Measurements from ENCODE around the gene ZNF784. TPM values are rescaled to one million over a fixed set of nuclear protein-coding genes. Genes with fewer than 3 reads are reported as not detected.
A peak's percentile ranks its signal among the peaks of the same experiment; 100 is the strongest.

The ZNF784 gene
- polyA plus RNA-seq, 2 of the 4 experiments (the other 2 are of a cell fraction): 3.5 to 6.6 TPM

DNA sequence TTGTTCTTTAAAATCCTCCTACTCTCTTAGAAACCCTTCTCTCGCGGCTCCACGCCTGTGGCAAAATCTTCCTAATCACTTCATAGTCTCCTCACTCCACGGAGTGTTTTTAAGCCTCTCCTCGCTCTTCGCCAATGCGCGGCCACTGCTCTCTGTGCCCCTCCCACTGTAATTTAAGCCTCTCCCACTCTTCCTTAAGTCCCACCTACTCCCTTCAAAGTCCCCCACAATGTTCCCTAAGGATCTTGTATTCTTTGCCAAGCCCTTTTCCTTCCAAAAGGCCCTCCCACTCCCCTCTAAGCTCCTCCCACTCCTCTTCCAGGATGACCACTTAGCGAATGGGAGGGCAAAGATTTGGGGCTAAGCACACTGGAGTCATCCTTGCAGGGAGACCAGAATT lies 26.3 kb downstream of the ZNF784 start:
- H3K4me2 ChIP-seq: peak overlapping the region; percentile 43
- TF ChIP-seq CBX2 (IDR thresholded peaks at IDR 0.05; ENCODE audit: borderline replicate concordance, low read depth) (no peak), HEYL (CRISPR knock-in tag; IDR thresholded peaks at IDR 0.05) (no peak), KDM5A (IDR thresholded peaks at IDR 0.05) (no peak), HOXB13 (CRISPR knock-in tag; IDR thresholded peaks at IDR 0.05; ENCODE audit: low read depth) (no peak), HOXA7 (CRISPR knock-in tag; IDR thresholded peaks at IDR 0.05) (no peak), FOXS1 (CRISPR knock-in tag; IDR thresholded peaks at IDR 0.05) (no peak), RARB (CRISPR knock-in tag; IDR thresholded peaks at IDR 0.05) (no peak)
- TF ChIP-seq, protein P1, sequence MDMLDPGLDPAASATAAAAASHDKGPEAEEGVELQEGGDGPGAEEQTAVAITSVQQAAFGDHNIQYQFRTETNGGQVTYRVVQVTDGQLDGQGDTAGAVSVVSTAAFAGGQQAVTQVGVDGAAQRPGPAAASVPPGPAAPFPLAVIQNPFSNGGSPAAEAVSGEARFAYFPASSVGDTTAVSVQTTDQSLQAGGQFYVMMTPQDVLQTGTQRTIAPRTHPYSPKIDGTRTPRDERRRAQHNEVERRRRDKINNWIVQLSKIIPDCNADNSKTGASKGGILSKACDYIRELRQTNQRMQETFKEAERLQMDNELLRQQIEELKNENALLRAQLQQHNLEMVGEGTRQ (IDR thresholded peaks at IDR 0.05): no peak
- 96% methylated on average over 9 of the region's 9 CpGs for WGBS (ENCODE audit: missing lambda C conversion rate)
- no peak overlapping the region for H3K4me3 ChIP-seq
- DNase-seq (ENCODE audit: low read depth in 1 of 2, low spot score in 1 of 2) (no peak), FAIRE-seq (no peak), ATAC-seq (no peak)
- CTCF ChIA-PET: interaction anchor here (0.6 to 16.7 kb wide), 5 partner anchors 9 to 87 kb away, joined by 3 to 348 read pairs (median 3); no protein-coding TSS in a partner anchor
- no peaks in the 10 kb centered on the region for H3K9me3 ChIP-seq
- no peak overlapping the region for H3K27ac ChIP-seq
- POLR2A ChIA-PET: interaction anchor here (1.4 kb wide), 2 partner anchors 81 to 93 kb away, joined by 4 to 7 read pairs; no protein-coding TSS in a partner anchor
- H3K4me1 ChIP-seq: peaks cover 15% of the 10 kb centered on the region

DNA sequence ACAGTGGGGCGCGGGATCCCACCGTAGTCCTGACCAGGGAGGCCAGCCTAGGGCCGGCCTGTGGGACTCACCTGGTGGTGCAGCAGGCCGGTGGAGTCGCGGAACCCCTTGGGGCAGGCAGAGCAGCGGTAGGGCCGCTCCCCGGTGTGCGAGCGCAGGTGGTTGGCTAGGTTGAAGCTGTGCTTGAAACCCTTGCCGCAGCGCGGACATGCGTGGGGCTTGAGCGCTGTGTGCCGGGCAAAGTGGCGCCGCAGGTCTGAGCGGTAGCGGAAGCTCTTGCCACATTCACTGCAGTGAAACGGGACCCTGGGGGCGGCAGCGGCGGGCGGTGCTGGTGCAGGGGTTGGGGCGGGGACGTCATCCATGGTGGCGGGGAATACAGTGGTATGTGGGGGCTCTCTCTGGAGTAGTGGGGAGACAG lies 26.9 kb downstream of the ZNF784 start:
- Histone ChIP-seq H3K27ac (no peak overlapping the region), H3K4me2 (no peak overlapping the region), H3K9me3 (no peaks in the 10 kb centered on the region), H3K4me3 (no peak overlapping the region), H3K4me1 (peaks cover 15% of the 10 kb centered on the region)
- 96% methylated on average over 30 of the region's 30 CpGs for WGBS (ENCODE audit: missing lambda C conversion rate)
- no peak for DNase-seq (ENCODE audit: low read depth in 1 of 2, low spot score in 1 of 2)
- ChIA-PET CTCF (interaction anchor here (0.6 to 16.7 kb wide), 5 partner anchors 9 to 87 kb away, joined by 3 to 348 read pairs (median 3); no protein-coding TSS in a partner anchor), POLR2A (no interaction called here)
- FAIRE-seq: no peak
- ATAC-seq: no peak
- TF ChIP-seq MYC (IDR thresholded peaks at IDR 0.05; ENCODE audit: borderline replicate concordance, low read length): no peak
- no peak for TF ChIP-seq ZFP36 (IDR thresholded peaks at IDR 0.05; ENCODE audit: borderline replicate concordance, partially characterized antibody)
- TF ChIP-seq EHF (CRISPR knock-in tag; IDR thresholded peaks at IDR 0.05): no peak
- TF ChIP-seq RCOR1 (IDR thresholded peaks at IDR 0.05; ENCODE audit: low read depth, low read length): no peak
- TF ChIP-seq SMC3 (IDR thresholded peaks at IDR 0.05): no peak
- TF ChIP-seq, protein P2, sequence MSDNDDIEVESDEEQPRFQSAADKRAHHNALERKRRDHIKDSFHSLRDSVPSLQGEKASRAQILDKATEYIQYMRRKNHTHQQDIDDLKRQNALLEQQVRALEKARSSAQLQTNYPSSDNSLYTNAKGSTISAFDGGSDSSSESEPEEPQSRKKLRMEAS (IDR thresholded peaks at IDR 0.05): no peak
- TF ChIP-seq, protein P1 (IDR thresholded peaks at IDR 0.05): no peak
- TF ChIP-seq, protein P3, sequence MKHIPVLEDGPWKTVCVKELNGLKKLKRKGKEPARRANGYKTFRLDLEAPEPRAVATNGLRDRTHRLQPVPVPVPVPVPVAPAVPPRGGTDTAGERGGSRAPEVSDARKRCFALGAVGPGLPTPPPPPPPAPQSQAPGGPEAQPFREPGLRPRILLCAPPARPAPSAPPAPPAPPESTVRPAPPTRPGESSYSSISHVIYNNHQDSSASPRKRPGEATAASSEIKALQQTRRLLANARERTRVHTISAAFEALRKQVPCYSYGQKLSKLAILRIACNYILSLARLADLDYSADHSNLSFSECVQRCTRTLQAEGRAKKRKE (CRISPR knock-in tag; IDR thresholded peaks at IDR 0.05; ENCODE audit: low read depth): no peak
- no peak for TF ChIP-seq MAFK (IDR thresholded peaks at IDR 0.05; ENCODE audit: partially characterized antibody)
- no peak for TF ChIP-seq NPAS2 (CRISPR knock-in tag; IDR thresholded peaks at IDR 0.05; ENCODE audit: borderline replicate concordance)
- no peak for TF ChIP-seq POLR2A (IDR thresholded peaks at IDR 0.05; ENCODE audit: low read length)
- no peak for TF ChIP-seq PHF8 (IDR thresholded peaks at IDR 0.05; ENCODE audit: borderline replicate concordance, low read depth)
- TF ChIP-seq, protein P4, sequence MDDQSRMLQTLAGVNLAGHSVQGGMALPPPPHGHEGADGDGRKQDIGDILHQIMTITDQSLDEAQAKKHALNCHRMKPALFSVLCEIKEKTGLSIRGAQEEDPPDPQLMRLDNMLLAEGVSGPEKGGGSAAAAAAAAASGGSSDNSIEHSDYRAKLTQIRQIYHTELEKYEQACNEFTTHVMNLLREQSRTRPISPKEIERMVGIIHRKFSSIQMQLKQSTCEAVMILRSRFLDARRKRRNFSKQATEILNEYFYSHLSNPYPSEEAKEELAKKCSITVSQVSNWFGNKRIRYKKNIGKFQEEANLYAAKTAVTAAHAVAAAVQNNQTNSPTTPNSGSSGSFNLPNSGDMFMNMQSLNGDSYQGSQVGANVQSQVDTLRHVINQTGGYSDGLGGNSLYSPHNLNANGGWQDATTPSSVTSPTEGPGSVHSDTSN (IDR thresholded peaks at IDR 0.05): no peak
- TF ChIP-seq RARB (CRISPR knock-in tag; IDR thresholded peaks at IDR 0.05): no peak
- no peak for TF ChIP-seq RAD21 (conservative IDR thresholded peaks at IDR 0.05 in 1 of 2, IDR thresholded peaks at IDR 0.05 in 1 of 2)
- TF ChIP-seq HOXA7 (CRISPR knock-in tag; IDR thresholded peaks at IDR 0.05): no peak
- TF ChIP-seq, protein P5, sequence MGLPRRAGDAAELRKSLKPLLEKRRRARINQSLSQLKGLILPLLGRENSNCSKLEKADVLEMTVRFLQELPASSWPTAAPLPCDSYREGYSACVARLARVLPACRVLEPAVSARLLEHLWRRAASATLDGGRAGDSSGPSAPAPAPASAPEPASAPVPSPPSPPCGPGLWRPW (IDR thresholded peaks at IDR 0.05): no peak
- TF ChIP-seq ESRRA (IDR thresholded peaks at IDR 0.05; ENCODE audit: borderline replicate concordance, low read length): no peak
- TF ChIP-seq JUN (IDR thresholded peaks at IDR 0.05): no peak
- TF ChIP-seq HOXB13 (CRISPR knock-in tag; IDR thresholded peaks at IDR 0.05; ENCODE audit: low read depth): no peak

Measured in A549 (cell line).